ENCODE results near the gene RANBP17.

The RANBP17 gene

GRCh38 chr5:171102877-171103610 is 241.2 kb downstream of the RANBP17 start:
- DNase-seq, result no peak

- no peak for DNase-seq
Measured at GRCh38 chr5:171107669-171108068, 245.9 kb downstream of the RANBP17 start.

- DNase-seq, result no peak
Measured at GRCh38 chr5:171115519-171115918, 253.7 kb downstream of the RANBP17 start.

GRCh38 chr5:171116719-171117118 is 254.9 kb downstream of the RANBP17 start:
- DNase-seq, result no peak

- DNase-seq, result no peak
Measured at GRCh38 chr5:171120986-171121622, 259.3 kb downstream of the RANBP17 start.

- DNase-seq, result no peak
Measured at GRCh38 chr5:171121638-171122037, 259.8 kb downstream of the RANBP17 start.

- DNase-seq, result no peak
Measured at GRCh38 chr5:171122372-171122771, 260.6 kb downstream of the RANBP17 start.

GRCh38 chr5:171123417-171123816 is 261.6 kb downstream of the RANBP17 start:
- no peak for DNase-seq

- DNase-seq, result no peak
Measured at GRCh38 chr5:171127314-171127713, 265.5 kb downstream of the RANBP17 start.

- no peak for DNase-seq
Measured at GRCh38 chr5:171128136-171128535, 266.3 kb downstream of the RANBP17 start.

- DNase-seq, result no peak
Measured at GRCh38 chr5:171129308-171129707, 267.5 kb downstream of the RANBP17 start.

GRCh38 chr5:171131497-171131896 is 269.7 kb downstream of the RANBP17 start:
- DNase-seq, result no peak

- no peak for DNase-seq
Measured at GRCh38 chr5:171137768-171138525, 276.1 kb downstream of the RANBP17 start.

- DNase-seq, result no peak
Measured at GRCh38 chr5:171139227-171139626, 277.4 kb downstream of the RANBP17 start.

- no peak for DNase-seq
Measured at GRCh38 chr5:171142617-171143016, 280.8 kb downstream of the RANBP17 start.

- DNase-seq, result no peak
Measured at GRCh38 chr5:171143171-171143570, 281.4 kb downstream of the RANBP17 start.

- DNase-seq, result no peak
Measured at GRCh38 chr5:171143926-171144325, 282.1 kb downstream of the RANBP17 start.

GRCh38 chr5:171149333-171149732 is 287.5 kb downstream of the RANBP17 start:
- DNase-seq, result no peak

- no peak for DNase-seq
Measured at GRCh38 chr5:171149772-171150171, 288.0 kb downstream of the RANBP17 start.

- no peak for DNase-seq
Measured at GRCh38 chr5:171152382-171152781, 290.6 kb downstream of the RANBP17 start.

- no peak for DNase-seq
Measured at GRCh38 chr5:171155621-171156020, 293.8 kb downstream of the RANBP17 start.

GRCh38 chr5:171157276-171157675 is 295.5 kb downstream of the RANBP17 start:
- DNase-seq, result no peak

- peak; percentile 51 for DNase-seq
Measured at GRCh38 chr5:171157775-171158174, 296.0 kb downstream of the RANBP17 start.

- no peak for DNase-seq
Measured at GRCh38 chr5:171158581-171158980, 296.8 kb downstream of the RANBP17 start.

Measured in eye (tissue), 1 donor.